ENCODE data around the gene NLRX1. TPM values are rescaled to one million over a fixed set of nuclear protein-coding genes. Genes with fewer than 3 reads are reported as not detected.

NLRX1 gene
- total RNA-seq, 1 donor from 2014 or later, result 1.7 TPM

DNA sequence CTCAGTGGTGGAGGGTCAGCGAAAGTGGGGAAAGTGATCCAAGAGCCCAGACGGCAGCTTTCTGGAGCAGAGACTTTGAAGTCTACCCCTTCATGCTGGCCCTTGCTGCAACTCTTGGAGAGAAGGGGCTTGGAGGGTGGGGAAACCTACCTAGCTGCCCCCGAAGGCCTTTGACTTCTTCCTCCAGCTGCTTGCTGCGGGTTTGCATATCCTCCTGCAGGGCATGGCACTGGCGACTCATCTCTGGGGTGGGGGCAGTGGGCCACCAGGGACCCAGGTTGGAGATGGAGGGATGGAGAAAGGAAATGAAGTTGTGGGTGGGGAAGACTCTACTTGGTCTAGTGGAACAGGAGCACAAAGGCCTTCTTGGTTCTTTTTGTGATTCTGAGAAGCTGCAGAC, 24.5 kb downstream of the NLRX1 start:
- Mint-ChIP-seq H3K27me3 (ENCODE audit: unreplicated experiment) (peaks cover 2% of the 10 kb centered on the region), H3K27ac (ENCODE audit: unreplicated experiment) (no peak overlapping the region), H3K4me3 (ENCODE audit: unreplicated experiment) (no peak overlapping the region), H3K9me3 (ENCODE audit: unreplicated experiment) (peaks cover 3% of the 10 kb centered on the region), H3K4me1 (ENCODE audit: low read depth, unreplicated experiment) (no peaks in the 10 kb centered on the region), H3K36me3 (ENCODE audit: unreplicated experiment) (no peaks in the 10 kb centered on the region)
- DNase-seq, result no peak
- TF ChIP-seq, protein P1, sequence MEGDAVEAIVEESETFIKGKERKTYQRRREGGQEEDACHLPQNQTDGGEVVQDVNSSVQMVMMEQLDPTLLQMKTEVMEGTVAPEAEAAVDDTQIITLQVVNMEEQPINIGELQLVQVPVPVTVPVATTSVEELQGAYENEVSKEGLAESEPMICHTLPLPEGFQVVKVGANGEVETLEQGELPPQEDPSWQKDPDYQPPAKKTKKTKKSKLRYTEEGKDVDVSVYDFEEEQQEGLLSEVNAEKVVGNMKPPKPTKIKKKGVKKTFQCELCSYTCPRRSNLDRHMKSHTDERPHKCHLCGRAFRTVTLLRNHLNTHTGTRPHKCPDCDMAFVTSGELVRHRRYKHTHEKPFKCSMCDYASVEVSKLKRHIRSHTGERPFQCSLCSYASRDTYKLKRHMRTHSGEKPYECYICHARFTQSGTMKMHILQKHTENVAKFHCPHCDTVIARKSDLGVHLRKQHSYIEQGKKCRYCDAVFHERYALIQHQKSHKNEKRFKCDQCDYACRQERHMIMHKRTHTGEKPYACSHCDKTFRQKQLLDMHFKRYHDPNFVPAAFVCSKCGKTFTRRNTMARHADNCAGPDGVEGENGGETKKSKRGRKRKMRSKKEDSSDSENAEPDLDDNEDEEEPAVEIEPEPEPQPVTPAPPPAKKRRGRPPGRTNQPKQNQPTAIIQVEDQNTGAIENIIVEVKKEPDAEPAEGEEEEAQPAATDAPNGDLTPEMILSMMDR (IDR thresholded peaks at IDR 0.05; ENCODE audit: partially characterized antibody, unreplicated experiment), result no peak

DNA sequence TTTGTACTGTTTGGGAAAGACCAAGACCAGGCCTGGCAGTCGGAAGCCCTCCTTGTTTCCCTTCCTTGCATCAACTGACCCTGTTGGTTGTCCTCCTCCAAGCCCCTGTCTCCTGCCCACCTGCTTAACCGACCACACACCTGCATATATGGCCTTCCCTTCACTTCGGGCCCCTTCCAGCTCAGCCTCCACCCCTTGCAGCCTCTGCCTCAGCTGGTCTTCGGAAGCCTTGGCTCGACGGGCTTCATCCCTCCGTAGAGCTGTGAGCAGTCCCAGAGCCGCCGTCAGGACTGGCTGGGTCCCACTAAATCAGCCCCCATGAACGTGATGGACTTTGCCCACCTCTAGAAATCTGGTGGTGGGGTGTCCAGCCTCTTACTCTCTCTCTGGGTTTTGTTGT, 25.1 kb downstream of the NLRX1 start:
- no peaks in the 10 kb centered on the region for H3K36me3 Mint-ChIP-seq (ENCODE audit: unreplicated experiment)
- DNase-seq, result no peak
- no peaks in the 10 kb centered on the region for H3K4me1 Mint-ChIP-seq (ENCODE audit: low read depth, unreplicated experiment)
- TF ChIP-seq, protein P1 (IDR thresholded peaks at IDR 0.05; ENCODE audit: partially characterized antibody, unreplicated experiment), result no peak
- H3K27me3 Mint-ChIP-seq (ENCODE audit: unreplicated experiment), result peaks cover 2% of the 10 kb centered on the region
- no peak overlapping the region for H3K4me3 Mint-ChIP-seq (ENCODE audit: unreplicated experiment)
- H3K9me3 Mint-ChIP-seq (ENCODE audit: unreplicated experiment), result peaks cover 3% of the 10 kb centered on the region
- no peak overlapping the region for H3K27ac Mint-ChIP-seq (ENCODE audit: unreplicated experiment)

DNA sequence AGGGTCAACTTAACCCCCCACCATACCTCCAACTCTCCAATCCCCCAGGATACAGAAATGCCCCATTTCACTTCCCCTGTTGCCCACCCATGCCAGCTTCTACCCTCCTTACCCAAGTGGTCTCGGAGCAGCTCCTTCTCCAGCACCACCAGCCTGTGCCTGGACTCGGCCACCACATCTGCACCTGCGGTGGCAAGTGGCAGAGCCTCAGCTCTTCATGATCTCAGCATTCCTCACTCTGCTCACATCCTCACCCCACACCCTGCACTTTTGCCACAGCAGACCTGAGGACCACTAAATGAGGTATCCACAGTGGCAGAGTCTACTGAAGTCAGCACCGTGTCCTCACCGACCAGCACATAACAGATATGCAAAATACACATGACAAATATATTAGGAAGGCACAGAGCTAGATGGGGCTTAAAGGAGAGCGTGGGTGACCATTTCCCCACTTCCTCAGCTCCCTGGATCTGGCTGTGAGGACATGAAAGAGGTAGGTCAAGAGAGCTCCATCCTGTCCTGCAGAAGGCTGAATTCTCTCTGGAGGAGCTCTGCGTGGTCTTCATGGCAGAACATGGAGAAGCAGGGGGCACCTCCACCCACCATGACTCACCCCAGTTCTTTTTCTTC, 26.4 kb downstream of the NLRX1 start:
- no peak overlapping the region for H3K4me3 Mint-ChIP-seq (ENCODE audit: unreplicated experiment)
- DNase-seq, result no peak

GRCh38 chr11:119195680-119196079, 27.2 kb downstream of the NLRX1 start:
- DNase-seq, result no peak
- Mint-ChIP-seq H3K4me3 (ENCODE audit: unreplicated experiment) (no peak overlapping the region), H3K4me1 (ENCODE audit: low read depth, unreplicated experiment) (no peaks in the 10 kb centered on the region), H3K36me3 (ENCODE audit: unreplicated experiment) (no peaks in the 10 kb centered on the region), H3K27ac (ENCODE audit: unreplicated experiment) (no peak overlapping the region), H3K27me3 (ENCODE audit: unreplicated experiment) (no peaks in the 10 kb centered on the region), H3K9me3 (ENCODE audit: unreplicated experiment) (peaks cover 3% of the 10 kb centered on the region)
- TF ChIP-seq, protein P1 (IDR thresholded peaks at IDR 0.05; ENCODE audit: partially characterized antibody, unreplicated experiment), result no peak

More for the DNA sequence above, 26.4 kb downstream of the NLRX1 start:
- H3K4me1 Mint-ChIP-seq (ENCODE audit: low read depth, unreplicated experiment), result no peaks in the 10 kb centered on the region
- H3K27me3 Mint-ChIP-seq (ENCODE audit: unreplicated experiment), result peaks cover 2% of the 10 kb centered on the region
- no peak overlapping the region for H3K27ac Mint-ChIP-seq (ENCODE audit: unreplicated experiment)
- TF ChIP-seq, protein P1 (IDR thresholded peaks at IDR 0.05; ENCODE audit: partially characterized antibody, unreplicated experiment), result no peak
- H3K9me3 Mint-ChIP-seq (ENCODE audit: unreplicated experiment), result peaks cover 3% of the 10 kb centered on the region
- H3K36me3 Mint-ChIP-seq (ENCODE audit: unreplicated experiment), result no peaks in the 10 kb centered on the region

GRCh38 chr11:119196833-119197483, 28.4 kb downstream of the NLRX1 start:
- Mint-ChIP-seq H3K4me1 (ENCODE audit: low read depth, unreplicated experiment) (no peaks in the 10 kb centered on the region), H3K27me3 (ENCODE audit: unreplicated experiment) (no peaks in the 10 kb centered on the region), H3K9me3 (ENCODE audit: unreplicated experiment) (peaks cover 3% of the 10 kb centered on the region), H3K27ac (ENCODE audit: unreplicated experiment) (no peak overlapping the region), H3K4me3 (ENCODE audit: unreplicated experiment) (no peak overlapping the region), H3K36me3 (ENCODE audit: unreplicated experiment) (no peaks in the 10 kb centered on the region)
- TF ChIP-seq, protein P1 (IDR thresholded peaks at IDR 0.05; ENCODE audit: partially characterized antibody, unreplicated experiment), result peak; percentile 82
- no peak for DNase-seq

Measured in glutamatergic neuron (in vitro differentiated cells).